GM19324 (cell line): ENCODE results near the gene CACNA1C.

Experiments
- ATAC-seq: cut with Tn5 transposase; IDR thresholded peaks from one replicate; pipeline ENCODE4 v1.9.1; 2021; ENCODE audit warnings: mild to moderate bottlenecking, moderate library complexity; ENCODE audit not compliant: unreplicated experiment, low FRiP score

The CACNA1C gene

DNA sequence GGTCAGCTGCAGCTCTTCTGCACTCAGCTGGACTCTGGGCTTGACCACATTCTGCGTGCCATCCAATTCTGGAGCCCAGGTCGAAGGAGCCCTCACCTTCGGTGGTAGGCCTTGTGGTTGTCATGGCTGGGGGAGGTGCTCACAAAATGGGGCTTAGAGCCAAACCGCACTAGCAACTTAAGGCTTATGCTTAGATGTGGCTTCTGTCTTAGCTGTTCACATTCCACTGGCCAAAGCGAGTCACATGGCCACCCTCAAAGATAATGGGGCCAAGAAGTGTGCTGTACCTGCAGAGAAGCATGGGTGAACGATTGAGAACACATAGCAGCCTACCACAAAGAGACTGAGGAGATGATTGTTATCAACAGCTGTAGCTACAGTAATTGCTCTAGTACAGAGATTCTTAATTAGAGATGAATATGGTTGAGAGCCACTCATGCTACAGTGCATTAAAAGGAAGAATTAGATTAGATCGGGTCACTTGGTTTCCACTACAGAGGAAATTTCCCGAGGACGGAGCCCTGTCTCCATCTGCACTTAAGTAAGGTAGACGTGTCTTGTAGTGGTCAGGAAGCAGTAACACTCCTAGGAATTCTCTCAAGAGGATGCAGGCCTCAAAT, 407.4 kb downstream of the CACNA1C start:
- ATAC-seq = no peak

- no peak for ATAC-seq
These were observed 408.3 kb downstream of the CACNA1C start for GRCh38 chr12:2461046-2461445.

DNA sequence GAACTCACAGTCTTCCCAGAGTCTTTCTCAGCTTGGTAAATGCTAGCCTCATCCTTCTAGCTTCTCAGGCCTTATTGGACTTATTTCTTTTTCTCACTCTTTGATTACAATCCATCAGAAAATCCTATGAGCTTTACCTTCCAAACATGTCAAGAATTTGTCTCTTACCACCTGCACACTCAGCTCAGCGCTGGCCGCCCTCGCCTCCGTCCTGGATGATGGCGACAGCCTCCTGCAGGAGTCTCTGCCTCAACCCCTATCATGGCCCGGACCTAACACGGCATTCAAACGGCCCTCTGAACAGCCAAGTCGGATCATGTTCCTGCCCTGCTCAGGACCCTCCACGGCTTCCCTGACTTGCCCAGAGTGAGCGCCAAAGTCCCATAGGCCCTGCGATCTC, 408.9 kb downstream of the CACNA1C start:
- ATAC-seq = no peak

DNA sequence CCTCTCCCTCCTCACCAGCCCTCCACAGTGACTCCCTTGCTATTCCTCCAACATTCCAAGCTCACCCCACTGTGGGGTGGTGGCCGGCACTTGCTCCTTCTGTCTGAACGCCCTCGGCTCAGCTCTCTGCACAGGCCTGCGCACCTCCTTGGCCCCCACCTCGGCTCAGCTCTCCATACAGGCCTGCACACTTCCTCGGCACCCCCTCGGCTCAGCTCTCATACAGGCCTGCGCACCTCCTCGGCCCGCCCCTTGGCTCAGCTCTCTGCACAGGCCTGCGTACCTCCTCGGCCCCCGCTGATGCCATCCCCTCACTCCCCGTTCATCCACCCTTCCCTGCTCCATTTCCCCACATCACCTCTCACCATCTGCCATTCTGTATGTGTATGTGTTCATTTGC, 409.3 kb downstream of the CACNA1C start:
- ATAC-seq = no peak

GRCh38 chr12:2463719-2464118, 410.9 kb downstream of the CACNA1C start:
- ATAC-seq = no peak

DNA sequence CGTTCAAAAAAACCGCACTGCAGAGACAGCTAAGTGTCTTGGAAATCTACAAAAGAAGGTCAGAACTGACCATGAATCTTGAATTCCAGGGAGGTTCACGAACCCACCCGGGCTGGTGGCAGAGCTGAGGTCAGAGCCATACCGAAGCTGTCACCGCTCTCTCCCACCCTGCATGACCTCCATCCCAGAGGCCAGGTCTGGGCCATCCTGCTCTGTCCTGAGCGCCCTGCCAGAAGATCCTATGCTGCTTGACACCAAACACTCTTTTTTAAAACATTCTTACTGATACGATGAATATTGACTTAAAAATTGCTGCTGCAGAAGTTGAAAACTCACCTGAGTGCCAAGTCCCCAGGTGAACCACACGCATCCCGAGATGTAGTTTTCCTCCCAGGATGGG, 412.9 kb downstream of the CACNA1C start:
- no peak for ATAC-seq

DNA sequence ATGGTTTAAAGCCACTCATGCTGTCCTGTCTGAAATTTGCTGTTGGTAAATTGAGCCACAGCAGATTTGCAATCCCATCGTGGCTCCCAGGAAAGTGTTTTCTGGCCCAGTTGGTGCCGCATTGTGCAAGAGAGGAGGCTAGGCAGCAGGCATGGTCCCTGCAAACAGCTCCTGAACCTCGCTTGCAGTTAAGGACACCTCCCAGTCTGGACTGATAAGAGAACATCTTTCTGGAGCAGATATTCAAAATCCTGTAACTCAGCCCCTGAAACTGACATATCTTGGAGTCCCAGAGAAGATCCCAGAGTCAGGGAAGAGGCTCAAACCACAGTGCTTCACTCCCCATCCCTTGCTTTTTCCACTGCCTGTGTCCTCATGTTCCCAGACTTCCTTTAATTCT, 413.4 kb downstream of the CACNA1C start:
- no peak for ATAC-seq

DNA sequence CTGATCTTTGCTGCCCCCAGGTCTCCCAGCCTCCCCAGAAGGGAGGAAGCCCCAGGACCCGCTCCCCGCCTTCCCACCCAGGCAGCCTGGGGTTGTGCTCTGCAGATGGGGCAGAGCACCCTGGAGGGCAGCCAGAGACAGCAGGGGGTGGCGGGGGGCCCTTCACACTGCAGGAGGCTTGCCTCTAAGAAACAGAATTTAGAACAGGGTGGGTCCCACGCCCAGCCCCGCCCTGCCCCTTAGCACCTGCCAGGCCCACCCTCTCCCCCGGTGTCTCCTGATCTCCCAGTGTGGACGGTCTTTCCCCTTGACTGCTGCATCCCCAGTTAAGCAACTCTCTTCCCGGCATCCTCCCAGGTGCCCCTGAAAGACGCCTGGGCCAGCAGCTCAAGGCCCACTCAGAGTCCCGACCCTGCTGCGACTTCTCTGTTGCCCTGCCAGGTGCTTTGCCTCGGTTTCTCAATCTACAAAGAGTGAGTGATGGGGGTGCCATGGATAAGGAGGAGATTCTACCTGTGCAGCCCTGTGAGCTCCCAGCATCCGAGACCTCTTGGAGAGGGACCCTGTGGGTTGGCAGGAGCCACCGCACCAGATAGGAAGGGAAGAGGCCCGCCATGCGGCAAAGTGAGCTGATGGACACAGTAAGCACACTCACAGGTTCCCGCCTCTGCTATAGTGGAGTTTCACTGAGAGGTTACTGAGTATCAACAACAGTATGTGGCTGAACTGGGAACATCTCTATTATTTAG, 414.8 kb downstream of the CACNA1C start:
- ATAC-seq = no peak

- ATAC-seq = no peak
These were observed 423.2 kb downstream of the CACNA1C start for GRCh38 chr12:2475984-2476383.

GRCh38 chr12:2477009-2477766, 424.4 kb downstream of the CACNA1C start:
- no peak for ATAC-seq

- ATAC-seq = no peak
These were observed 427.2 kb downstream of the CACNA1C start for GRCh38 chr12:2479851-2480535.

DNA sequence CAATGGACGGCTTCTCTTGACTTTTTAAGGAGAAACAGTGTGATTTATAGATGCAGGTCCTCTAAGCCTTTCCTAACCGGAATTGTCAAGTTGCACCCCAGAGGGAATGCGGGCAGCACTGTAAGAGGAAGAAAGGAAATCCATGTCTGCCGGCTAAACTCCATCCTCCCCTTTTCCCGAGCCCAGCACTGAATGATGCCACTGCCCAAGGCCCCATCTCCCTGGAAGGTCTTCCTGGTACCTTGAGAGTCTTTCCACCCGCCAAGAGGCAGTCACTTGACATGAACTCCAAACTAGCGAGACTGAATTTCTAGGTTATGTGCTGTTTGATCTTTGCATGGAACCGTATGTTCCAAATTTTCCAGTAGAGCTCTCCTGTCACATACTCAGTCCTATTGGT, 428.6 kb downstream of the CACNA1C start:
- no peak for ATAC-seq

DNA sequence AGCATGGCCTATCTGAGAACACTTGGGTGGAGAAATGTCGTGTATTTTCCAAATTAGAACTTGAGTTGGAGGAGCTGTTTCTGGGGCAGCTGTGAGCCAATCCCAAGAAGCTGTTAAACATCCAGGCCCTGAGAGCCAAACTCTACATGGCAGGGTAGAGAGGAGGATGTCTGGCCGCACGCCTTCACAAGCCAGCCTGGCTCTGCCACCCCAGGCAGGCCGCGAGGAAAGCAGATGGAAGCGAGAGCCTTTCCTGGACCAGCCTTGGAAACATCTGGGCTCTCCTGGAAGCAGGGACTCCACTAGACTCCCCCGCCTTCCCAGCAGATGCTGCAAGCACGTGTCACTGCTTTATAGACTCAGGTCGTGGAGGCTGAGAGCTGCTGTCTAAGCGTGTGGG, 429.2 kb downstream of the CACNA1C start:
- no peak for ATAC-seq

GRCh38 chr12:2482938-2483660, 430.3 kb downstream of the CACNA1C start:
- ATAC-seq = no peak

DNA sequence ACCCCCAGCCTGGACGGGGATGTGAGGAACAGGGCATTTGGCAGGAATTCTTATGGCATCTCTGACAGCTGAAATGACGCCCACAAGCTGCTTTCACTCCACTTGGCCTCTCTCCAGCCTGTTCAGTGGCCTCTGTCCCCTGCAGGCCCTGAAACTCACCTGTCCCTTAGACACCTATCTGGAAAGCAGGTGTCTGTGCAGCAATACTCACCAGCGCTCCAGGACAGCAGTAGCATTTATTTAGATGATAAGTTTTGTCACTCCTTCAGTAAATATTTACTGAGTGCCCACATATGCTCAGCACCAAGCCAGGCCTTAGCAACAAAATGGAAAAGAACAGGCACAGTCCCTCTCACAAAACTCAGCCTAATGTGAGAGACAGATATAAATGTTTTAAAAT, 430.9 kb downstream of the CACNA1C start:
- ATAC-seq = no peak

- no peak for ATAC-seq
These were observed 431.5 kb downstream of the CACNA1C start for GRCh38 chr12:2484141-2484776.

DNA sequence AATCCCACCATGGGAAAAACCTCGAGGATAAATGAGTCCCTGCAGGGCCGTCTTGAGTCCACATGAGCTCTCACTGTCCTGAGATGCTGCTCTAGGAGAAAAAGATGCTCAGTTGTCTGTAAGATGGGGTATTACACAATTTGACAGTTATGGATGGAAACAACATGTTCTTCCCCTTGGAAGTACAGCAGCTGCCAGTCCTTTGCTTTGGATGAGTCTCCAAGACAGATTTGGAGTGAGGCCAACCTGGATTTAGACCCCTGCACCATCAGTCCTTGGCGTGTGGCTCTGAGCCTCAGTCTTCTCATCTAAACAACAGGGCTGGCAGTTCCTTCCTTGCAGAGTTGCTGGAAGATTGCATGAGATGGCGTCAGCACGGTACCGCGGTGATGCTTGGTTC, 432.9 kb downstream of the CACNA1C start:
- no peak for ATAC-seq

DNA sequence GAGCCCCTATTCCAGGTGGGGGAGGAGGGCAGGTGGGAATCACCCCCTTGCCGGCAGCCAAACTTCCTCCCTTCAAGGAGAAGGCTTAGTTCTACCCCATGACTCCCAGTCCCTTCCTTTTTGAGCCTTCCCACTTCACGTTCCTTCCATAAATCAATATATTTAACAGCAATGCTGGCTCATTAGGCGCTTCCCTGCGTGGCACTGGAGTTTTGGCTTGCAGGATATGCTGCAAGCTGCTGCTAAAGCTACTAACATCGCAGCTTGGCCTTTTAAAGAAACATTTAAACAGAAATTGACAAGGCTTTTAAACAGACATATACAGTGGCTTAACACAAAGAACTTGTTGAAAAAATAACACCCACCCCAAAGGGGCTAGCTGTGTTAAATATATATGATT, 434.0 kb downstream of the CACNA1C start:
- ATAC-seq = no peak

- no peak for ATAC-seq
These were observed 434.5 kb downstream of the CACNA1C start for GRCh38 chr12:2487278-2487677.

GRCh38 chr12:2488131-2488530, 435.3 kb downstream of the CACNA1C start:
- no peak for ATAC-seq
